HTERT RPE-1 (cell line): ENCODE data around the gene GAK.
"Not testable (repeated sequence)": the region's sequence is repeated elsewhere in the genome, so short reads cannot be mapped to it uniquely, and the experiment has no call there.

Experiments used
- in situ Hi-C: fragments of 300-500 bp; cut with MboI; formaldehyde crosslinking; loops from 4 replicates; pipeline ENCODE4 v1.14.3; 2020; ENCODE audit warnings: low sequenced_read_pairs

GAK gene

GRCh38 chr4:929096-929765, 2.9 kb downstream of the GAK start:
- in situ Hi-C loops: no loop called here

GRCh38 chr4:927566-927965, 4.5 kb downstream of the GAK start:
- in situ Hi-C loops: not testable (repeated sequence)

GRCh38 chr4:926538-926937, 5.6 kb downstream of the GAK start:
- in situ Hi-C loops: no loop called here

- in situ Hi-C loops: no loop called here
These were observed 6.2 kb downstream of the GAK start for GRCh38 chr4:925771-926500.

- in situ Hi-C loops: no loop called here
These were observed 6.9 kb downstream of the GAK start for GRCh38 chr4:925171-925570.

GRCh38 chr4:924107-925096, 7.7 kb downstream of the GAK start:
- in situ Hi-C loops: no loop called here

GRCh38 chr4:921830-922331, 10.2 kb downstream of the GAK start:
- in situ Hi-C loops: no loop called here

- in situ Hi-C loops: not testable (repeated sequence)
These were observed 13.0 kb downstream of the GAK start for GRCh38 chr4:919004-919680.

- in situ Hi-C loops: not testable (repeated sequence)
These were observed 13.5 kb downstream of the GAK start for GRCh38 chr4:918591-918990.

- in situ Hi-C loops: no loop called here
These were observed 14.1 kb downstream of the GAK start for GRCh38 chr4:917992-918391.

- in situ Hi-C loops: no loop called here
These were observed 14.7 kb downstream of the GAK start for GRCh38 chr4:917466-917865.

GRCh38 chr4:915595-915994, 16.5 kb downstream of the GAK start:
- in situ Hi-C loops: no loop called here

GRCh38 chr4:915041-915474, 17.1 kb downstream of the GAK start:
- in situ Hi-C loops: no loop called here

- in situ Hi-C loops: no loop called here
These were observed 17.6 kb downstream of the GAK start for GRCh38 chr4:914531-914930.

GRCh38 chr4:913280-913618, 18.9 kb downstream of the GAK start:
- in situ Hi-C loops: no loop called here

GRCh38 chr4:912548-913279, 19.4 kb downstream of the GAK start:
- in situ Hi-C loops: no loop called here

- in situ Hi-C loops: no loop called here
These were observed 20.1 kb downstream of the GAK start for GRCh38 chr4:911871-912490.

GRCh38 chr4:911221-911751, 20.8 kb downstream of the GAK start:
- in situ Hi-C loops: no loop called here

GRCh38 chr4:910366-911091, 21.6 kb downstream of the GAK start:
- in situ Hi-C loops: no loop called here
